Fibroblast of villous mesenchyme (primary cell): Measurements from ENCODE around the gene CPD. TPM values are rescaled to one million over a fixed set of nuclear protein-coding genes. Genes with fewer than 3 reads are reported as not detected.
A peak's percentile ranks its signal among the peaks of the same experiment; 100 is the strongest.

Source experiments
- DNase-seq: peaks from one replicate; pipeline ENCODE4 v3.0.0-alpha.2; 2010; ENCODE audit warnings: low read depth
- H3K4me3 ChIP-seq: 2 replicates; pipeline ENCODE4 v1.5.1; 2011; ENCODE audit warnings: low read depth, mild to moderate bottlenecking, low read length
- total RNA-seq: library from RNA; depleted of rRNA; stranded (reverse); fragments of >200 nt; gene quantifications from 2 replicates; pipeline ENCODE4 v1.2.3, GENCODE V29; 2012
- TF ChIP-seq, protein P1 (sequence below): IDR thresholded peaks from 2 replicates; pipeline ENCODE4 v1.5.1; 2012; ENCODE audit warnings: low read depth, mild to moderate bottlenecking, low read length; ENCODE audit not compliant: insufficient read depth

Gene CPD
- total RNA-seq, 1 donor: 177 TPM

DNA sequence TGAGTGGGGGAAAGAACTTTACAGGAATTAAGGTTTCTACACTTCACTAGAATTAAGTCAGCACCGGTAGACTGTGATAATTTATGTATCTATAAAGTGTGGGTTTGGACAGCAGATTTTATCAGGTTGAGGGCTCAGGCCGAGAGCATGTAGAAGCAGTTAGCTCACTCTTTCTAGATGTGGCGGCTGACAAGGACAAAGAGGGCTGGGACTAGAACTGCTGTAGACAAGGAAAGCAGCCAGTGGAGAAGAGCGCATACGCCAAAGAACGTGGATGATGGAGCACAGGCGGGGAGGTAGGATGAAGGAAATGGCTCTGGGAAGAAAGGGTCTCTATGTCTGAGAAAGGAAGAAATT, 98.0 kb downstream of the CPD start:
- H3K4me3 ChIP-seq: peak overlapping the region; percentile 73
- DNase-seq: no peak
- TF ChIP-seq, protein P1, sequence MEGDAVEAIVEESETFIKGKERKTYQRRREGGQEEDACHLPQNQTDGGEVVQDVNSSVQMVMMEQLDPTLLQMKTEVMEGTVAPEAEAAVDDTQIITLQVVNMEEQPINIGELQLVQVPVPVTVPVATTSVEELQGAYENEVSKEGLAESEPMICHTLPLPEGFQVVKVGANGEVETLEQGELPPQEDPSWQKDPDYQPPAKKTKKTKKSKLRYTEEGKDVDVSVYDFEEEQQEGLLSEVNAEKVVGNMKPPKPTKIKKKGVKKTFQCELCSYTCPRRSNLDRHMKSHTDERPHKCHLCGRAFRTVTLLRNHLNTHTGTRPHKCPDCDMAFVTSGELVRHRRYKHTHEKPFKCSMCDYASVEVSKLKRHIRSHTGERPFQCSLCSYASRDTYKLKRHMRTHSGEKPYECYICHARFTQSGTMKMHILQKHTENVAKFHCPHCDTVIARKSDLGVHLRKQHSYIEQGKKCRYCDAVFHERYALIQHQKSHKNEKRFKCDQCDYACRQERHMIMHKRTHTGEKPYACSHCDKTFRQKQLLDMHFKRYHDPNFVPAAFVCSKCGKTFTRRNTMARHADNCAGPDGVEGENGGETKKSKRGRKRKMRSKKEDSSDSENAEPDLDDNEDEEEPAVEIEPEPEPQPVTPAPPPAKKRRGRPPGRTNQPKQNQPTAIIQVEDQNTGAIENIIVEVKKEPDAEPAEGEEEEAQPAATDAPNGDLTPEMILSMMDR: no peak

- TF ChIP-seq, protein P1: peak; percentile 73
- DNase-seq: peak; percentile 96
- peak within 1 kb of the TSS; percentile 73 for H3K4me3 ChIP-seq
These were observed 98.5 kb downstream of the CPD start, which contains the start of gene GOSR1 for GRCh38 chr17:30477083-30477773. Gene GOSR1, plus strand, starts transcription at chr17:30477408. Its CDS starts 26 bp downstream, at chr17:30477434.

DNA sequence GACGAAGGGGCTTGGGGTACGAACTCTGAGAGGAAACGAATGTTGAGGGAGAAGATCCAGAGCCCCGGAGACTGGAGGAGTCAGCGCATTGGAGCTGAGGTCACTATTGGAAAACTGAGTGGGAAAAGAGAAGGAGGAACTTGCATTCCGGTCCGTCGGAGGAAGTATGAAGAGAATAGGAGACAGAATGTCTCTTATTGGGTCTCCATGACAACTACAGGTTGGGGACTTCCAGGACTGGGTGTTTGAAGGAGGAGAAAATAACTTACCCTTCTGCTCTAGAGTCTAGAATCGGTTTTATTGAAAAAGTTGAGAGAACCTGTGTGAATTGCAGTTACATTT, 99.0 kb downstream of the CPD start:
- H3K4me3 ChIP-seq: peak overlapping the region; percentile 73
- DNase-seq: peak; percentile 46
- TF ChIP-seq, protein P1: no peak

DNA sequence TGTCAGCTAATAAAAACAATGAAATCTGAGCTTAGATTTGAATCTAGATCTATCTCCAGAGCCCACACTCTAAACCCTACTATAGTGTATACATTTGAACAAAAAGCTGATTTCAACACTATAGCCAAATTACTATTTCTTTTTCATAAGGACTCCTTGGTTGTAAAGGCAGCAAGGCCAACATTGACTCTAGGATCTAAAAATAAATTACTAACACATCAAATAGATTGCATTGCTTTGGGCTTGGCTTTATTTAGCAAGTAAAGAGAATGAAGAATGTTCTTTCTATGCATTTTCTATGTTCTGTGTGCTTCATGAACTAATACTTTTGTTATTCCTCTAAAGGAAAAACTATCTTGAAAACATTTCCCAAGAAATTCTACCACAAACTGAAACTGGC, 103.8 kb downstream of the CPD start:
- DNase-seq: no peak
- TF ChIP-seq, protein P1: no peak
- H3K4me3 ChIP-seq: no peak overlapping the region

- no peak overlapping the region for H3K4me3 ChIP-seq
- DNase-seq: no peak
- TF ChIP-seq, protein P1: no peak
These were observed 104.4 kb downstream of the CPD start for GRCh38 chr17:30483159-30483558.

DNA sequence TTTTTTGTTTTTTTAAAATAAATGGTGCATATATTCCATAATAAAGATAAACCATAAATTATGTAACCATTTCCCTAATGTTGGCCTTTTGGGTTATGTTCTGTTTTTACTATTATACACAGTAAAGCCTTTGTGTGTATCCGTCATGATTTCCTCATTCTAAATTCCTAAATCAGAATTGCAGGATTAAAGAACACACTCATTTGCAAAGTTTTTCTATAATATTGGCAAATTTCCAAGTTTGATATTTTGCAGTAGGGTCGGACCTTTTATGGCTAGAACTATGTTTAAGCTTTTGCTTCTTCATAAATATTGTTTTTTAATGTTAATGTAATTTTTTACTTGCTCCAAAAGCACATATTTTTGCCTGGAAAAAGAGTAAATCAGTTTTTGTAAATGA, 115.1 kb downstream of the CPD start:
- H3K4me3 ChIP-seq: no peak overlapping the region
- TF ChIP-seq, protein P1: no peak
- DNase-seq: no peak

DNA sequence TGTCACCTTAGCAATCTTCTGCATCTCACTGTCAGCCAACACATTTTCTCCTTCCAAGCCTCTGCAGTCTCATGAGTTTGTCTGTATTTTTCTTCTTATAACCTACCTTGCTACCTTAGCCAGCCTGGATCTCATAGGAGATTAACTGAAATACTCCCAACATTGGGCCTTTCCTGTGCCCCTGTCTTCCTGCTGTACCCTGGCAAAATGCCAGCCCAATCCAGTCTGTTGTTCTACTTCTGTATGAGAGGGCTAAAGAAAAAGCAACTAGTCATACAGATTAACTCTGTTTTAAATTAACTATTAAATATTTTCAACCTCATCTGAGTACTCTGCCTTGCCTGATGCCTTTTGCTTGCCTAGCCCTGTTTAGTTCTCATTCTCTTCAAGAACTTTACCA, 116.9 kb downstream of the CPD start:
- TF ChIP-seq, protein P1: no peak
- no peak overlapping the region for H3K4me3 ChIP-seq
- DNase-seq: no peak
